Sigmoid colon (tissue), 4 donors: ENCODE data around the gene EIF4H.

Experiments
- POLR2A ChIP-seq, 2 donors: fragments of 450-650 bp; IDR thresholded peaks; one replicate each; pipeline ENCODE4 v1.6.1; 2016; ENCODE audit warnings: antibody characterized with exemption in 2 of 2, mild to moderate bottlenecking in 2 of 2, moderate library complexity in 2 of 2
- POLR2AphosphoS5 ChIP-seq, 4 donors: sonication (generic); formaldehyde crosslinking; IDR thresholded peaks; one replicate each; pipeline ENCODE4 v1.6.1; 2017; ENCODE audit warnings: antibody characterized with exemption in 4 of 4
- TF ChIP-seq, protein P1 (sequence below), 4 experiments: fragments of 450-650 bp in 3 of 4; fragments of 200-600 bp in 1 of 4; IDR thresholded peaks; one replicate each; pipeline ENCODE4 v1.5.1; 2016 to 2019; ENCODE audit warnings: antibody characterized with exemption in 4 of 4, mild to moderate bottlenecking in 3 of 4, moderate library complexity in 2 of 4

- TF ChIP-seq POLR2A (IDR thresholded peaks at IDR 0.05) = no peak
- TF ChIP-seq, protein P1, sequence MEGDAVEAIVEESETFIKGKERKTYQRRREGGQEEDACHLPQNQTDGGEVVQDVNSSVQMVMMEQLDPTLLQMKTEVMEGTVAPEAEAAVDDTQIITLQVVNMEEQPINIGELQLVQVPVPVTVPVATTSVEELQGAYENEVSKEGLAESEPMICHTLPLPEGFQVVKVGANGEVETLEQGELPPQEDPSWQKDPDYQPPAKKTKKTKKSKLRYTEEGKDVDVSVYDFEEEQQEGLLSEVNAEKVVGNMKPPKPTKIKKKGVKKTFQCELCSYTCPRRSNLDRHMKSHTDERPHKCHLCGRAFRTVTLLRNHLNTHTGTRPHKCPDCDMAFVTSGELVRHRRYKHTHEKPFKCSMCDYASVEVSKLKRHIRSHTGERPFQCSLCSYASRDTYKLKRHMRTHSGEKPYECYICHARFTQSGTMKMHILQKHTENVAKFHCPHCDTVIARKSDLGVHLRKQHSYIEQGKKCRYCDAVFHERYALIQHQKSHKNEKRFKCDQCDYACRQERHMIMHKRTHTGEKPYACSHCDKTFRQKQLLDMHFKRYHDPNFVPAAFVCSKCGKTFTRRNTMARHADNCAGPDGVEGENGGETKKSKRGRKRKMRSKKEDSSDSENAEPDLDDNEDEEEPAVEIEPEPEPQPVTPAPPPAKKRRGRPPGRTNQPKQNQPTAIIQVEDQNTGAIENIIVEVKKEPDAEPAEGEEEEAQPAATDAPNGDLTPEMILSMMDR (IDR thresholded peaks at IDR 0.05) = no peak
- TF ChIP-seq POLR2AphosphoS5 (IDR thresholded peaks at IDR 0.05) = no peak
Observed at GRCh38 chr7:74218343-74218698, 44.2 kb downstream of the EIF4H start.
